Kidney (tissue), 14 donors: Measurements from ENCODE around the gene DSTN. TPM values are rescaled to one million over a fixed set of nuclear protein-coding genes. Genes with fewer than 3 reads are reported as not detected.

ENCODE experiments used
- DNase-seq, 5 donors: peaks; one replicate each; pipeline ENCODE4 v3.0.0-alpha.2; 2013 to 2020
- FAIRE-seq: peaks from 2 replicates; lab custom pipeline; 2012; peaks lifted over from hg19 to GRCh38; lab: Jason Lieb, UNC
- H3K27ac ChIP-seq, 2 donors: one replicate each; pipeline ENCODE4 v1.7.0; 2013; ENCODE audit warnings: low read depth in 2 of 2, low read length in 2 of 2, inconsistent platforms in 1 of 2
- H3K27me3 ChIP-seq: one replicate; pipeline ENCODE4 v1.7.1; 2013; ENCODE audit warnings: low read length, inconsistent platforms; ENCODE audit not compliant: control insufficient read depth, insufficient read depth
- H3K36me3 ChIP-seq, 3 donors: one replicate each; pipeline versions ENCODE4 v1.7.0 to v1.7.1; 2013; ENCODE audit warnings: low read length in 3 of 3, control low read depth in 1 of 3, inconsistent platforms in 1 of 3; ENCODE audit not compliant: insufficient read depth in 3 of 3, control insufficient read depth in 2 of 3
- H3K4me1 ChIP-seq, 3 donors: one replicate each; pipeline versions ENCODE4 v1.7.0 to v1.7.1; 2013; ENCODE audit warnings: low read length in 3 of 3, inconsistent platforms in 1 of 3, low read depth in 1 of 3; ENCODE audit not compliant: control insufficient read depth in 2 of 3, insufficient read depth in 2 of 3
- H3K4me3 ChIP-seq, 3 donors: one replicate each; pipeline versions ENCODE4 v1.7.0 to v1.8.1; 2013; ENCODE audit warnings: low read length in 3 of 3, control low read depth in 1 of 3, inconsistent platforms in 1 of 3
- H3K9ac ChIP-seq, 3 donors: one replicate each; pipeline versions ENCODE4 v1.7.0 to v1.7.1; 2013; ENCODE audit warnings: low read length in 3 of 3, control low read depth in 1 of 3, inconsistent platforms in 1 of 3
- H3K9me3 ChIP-seq, 3 donors: one replicate each; pipeline versions ENCODE4 v1.7.0 to v1.7.1; 2013; ENCODE audit warnings: low read length in 3 of 3, control low read depth in 1 of 3, inconsistent platforms in 1 of 3; ENCODE audit not compliant: control insufficient read depth in 2 of 3, insufficient read depth in 1 of 3
- intact Hi-C: fragments of 100-400 bp; cut with DNase I; formaldehyde crosslinking; loops from one replicate; pipeline ENCODE4 v1.11.1; 2022
- polyA plus RNA-seq: library from polyadenylated mRNA; stranded (reverse); fragments of 350-450 nt; fragmentation: Illumina TruSeq; extraction: RNeasy Lipid Tissue Mini Kit (QIAGEN cat#74804); gene quantifications from one replicate; pipeline ENCODE4 v1.2.3, GENCODE V29; 2014; ENCODE audit warnings: low read depth, low replicate concordance; ENCODE audit not compliant: insufficient read depth
- total RNA-seq: library from RNA; stranded (reverse); fragmentation: NEBNext Ultra II Directional; extraction: Animal tissue kit (Norgen Biotek cat#: 25700); gene quantifications from one replicate; pipeline ENCODE4 v1.2.1, GENCODE V29; 2021
- TF ChIP-seq, protein P1 (sequence below): IDR thresholded peaks from 3 replicates; pipeline ENCODE4 v1.5.1; 2012; ENCODE audit warnings: mild to moderate bottlenecking, moderate library complexity, borderline replicate concordance; ENCODE audit not compliant: insufficient read depth; ENCODE audit errors: extremely low read depth
- donor health status: control.
- donor health status: control.
- donor health status: control.
- donor health status: control.
- donor health status: control.
- donor health status: DM: yes; HTN: yes; CAD: no.
- donor health status: Normal renal cell carcinoma (clear cell type).

DSTN gene
- total and polyA plus RNA-seq, 2 donors from 2014 or later: 409 to 525 TPM

- DNase-seq (no peak), FAIRE-seq (no peak)
- no peak overlapping the region for H3K27ac ChIP-seq
- no peak overlapping the region for H3K9ac ChIP-seq
- no peaks in the 10 kb centered on the region for H3K9me3 ChIP-seq
- no peaks in the 10 kb centered on the region for H3K36me3 ChIP-seq
- intact Hi-C loops: no loop called here
- H3K4me1 ChIP-seq: peaks cover 0 to 3% (median 0%) of the 10 kb centered on the region in 3 donors
- TF ChIP-seq, protein P1, sequence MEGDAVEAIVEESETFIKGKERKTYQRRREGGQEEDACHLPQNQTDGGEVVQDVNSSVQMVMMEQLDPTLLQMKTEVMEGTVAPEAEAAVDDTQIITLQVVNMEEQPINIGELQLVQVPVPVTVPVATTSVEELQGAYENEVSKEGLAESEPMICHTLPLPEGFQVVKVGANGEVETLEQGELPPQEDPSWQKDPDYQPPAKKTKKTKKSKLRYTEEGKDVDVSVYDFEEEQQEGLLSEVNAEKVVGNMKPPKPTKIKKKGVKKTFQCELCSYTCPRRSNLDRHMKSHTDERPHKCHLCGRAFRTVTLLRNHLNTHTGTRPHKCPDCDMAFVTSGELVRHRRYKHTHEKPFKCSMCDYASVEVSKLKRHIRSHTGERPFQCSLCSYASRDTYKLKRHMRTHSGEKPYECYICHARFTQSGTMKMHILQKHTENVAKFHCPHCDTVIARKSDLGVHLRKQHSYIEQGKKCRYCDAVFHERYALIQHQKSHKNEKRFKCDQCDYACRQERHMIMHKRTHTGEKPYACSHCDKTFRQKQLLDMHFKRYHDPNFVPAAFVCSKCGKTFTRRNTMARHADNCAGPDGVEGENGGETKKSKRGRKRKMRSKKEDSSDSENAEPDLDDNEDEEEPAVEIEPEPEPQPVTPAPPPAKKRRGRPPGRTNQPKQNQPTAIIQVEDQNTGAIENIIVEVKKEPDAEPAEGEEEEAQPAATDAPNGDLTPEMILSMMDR: no peak
- no peak overlapping the region for H3K4me3 ChIP-seq
- H3K27me3 ChIP-seq: no peaks in the 10 kb centered on the region
Observed at GRCh38 chr20:17580895-17581294, 11.0 kb downstream of the DSTN start.

- TF ChIP-seq, protein P1: no peak
- no peak for FAIRE-seq
- no peak overlapping the region for H3K4me3 ChIP-seq
- no peaks in the 10 kb centered on the region for H3K9me3 ChIP-seq
- no peak for DNase-seq
- H3K27me3 ChIP-seq: no peaks in the 10 kb centered on the region
- H3K36me3 ChIP-seq: no peaks in the 10 kb centered on the region
- H3K4me1 ChIP-seq: peaks cover 0 to 3% (median 3%) of the 10 kb centered on the region in 3 donors
- H3K9ac ChIP-seq: no peak overlapping the region
- H3K27ac ChIP-seq: no peak overlapping the region
- intact Hi-C loops: no loop called here
Observed at GRCh38 chr20:17583126-17583525, 13.3 kb downstream of the DSTN start.

DNA sequence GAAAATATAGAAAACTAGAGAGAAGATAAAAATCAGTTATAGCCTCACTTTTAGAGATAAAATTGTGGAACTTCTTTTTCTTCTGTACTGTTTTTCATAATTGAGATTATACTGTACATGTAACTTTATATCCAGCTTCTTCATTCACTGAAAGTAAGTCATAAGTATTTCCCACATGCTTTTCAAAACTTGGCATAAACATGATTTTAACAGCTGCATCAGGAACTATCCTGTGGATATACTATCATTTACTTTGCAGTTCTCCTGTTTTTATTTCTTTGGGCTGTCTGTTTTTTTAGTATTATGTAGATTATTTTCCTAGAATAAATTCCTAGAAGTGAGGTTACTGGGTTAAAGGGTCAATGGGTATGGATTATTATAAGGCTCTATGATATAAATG, 14.8 kb downstream of the DSTN start:
- TF ChIP-seq, protein P1: no peak
- Histone ChIP-seq H3K9me3 (no peaks in the 10 kb centered on the region), H3K36me3 (no peaks in the 10 kb centered on the region), H3K9ac (no peak overlapping the region), H3K4me3 (no peak overlapping the region), H3K27me3 (no peaks in the 10 kb centered on the region), H3K4me1 (peaks cover 0 to 3% (median 3%) of the 10 kb centered on the region in 3 donors), H3K27ac (no peak overlapping the region)
- peak in 1 of 5 donors; percentile 16 for DNase-seq
- no peak for FAIRE-seq
- intact Hi-C loops: no loop called here

DNA sequence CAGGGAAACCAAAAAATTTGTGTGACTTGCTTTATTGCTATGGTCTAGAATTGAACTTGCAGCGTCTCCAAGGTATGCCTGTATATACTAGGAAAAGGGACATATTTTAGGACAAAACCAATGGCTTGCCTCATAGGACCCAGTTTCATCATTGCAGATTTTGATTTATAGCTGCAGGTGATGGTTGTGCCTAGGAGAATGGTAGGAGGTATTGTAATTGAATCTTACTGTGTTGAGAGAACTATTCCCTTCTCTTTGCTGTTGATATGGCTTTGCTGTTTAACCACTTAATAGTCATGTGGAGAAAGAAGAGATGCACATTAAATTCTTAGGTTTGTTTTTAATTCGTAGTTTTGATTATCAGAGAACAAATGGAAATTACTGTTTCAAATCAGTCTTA, 16.4 kb downstream of the DSTN start:
- no peaks in the 10 kb centered on the region for H3K27me3 ChIP-seq
- TF ChIP-seq, protein P1: no peak
- H3K36me3 ChIP-seq: no peaks in the 10 kb centered on the region
- no peak overlapping the region for H3K9ac ChIP-seq
- FAIRE-seq (no peak), DNase-seq (no peak)
- peaks cover 0 to 11% (median 3%) of the 10 kb centered on the region in 3 donors for H3K4me1 ChIP-seq
- no peak overlapping the region for H3K4me3 ChIP-seq
- intact Hi-C loops: no loop called here
- no peaks in the 10 kb centered on the region for H3K9me3 ChIP-seq
- H3K27ac ChIP-seq: no peak overlapping the region
